PFSK-1 (cell line): ENCODE results near the gene RAD17.

Source experiments
- FOXP2 ChIP-seq: optimal IDR thresholded peaks from 2 replicates; pipeline ENCODE3; 2011; ENCODE audit warnings: borderline replicate concordance, control low read depth, inconsistent platforms; ENCODE audit not compliant: insufficient read depth; ENCODE audit errors: extremely low read length, extremely low read depth
- POLR2AphosphoS5 ChIP-seq: IDR thresholded peaks from 2 replicates; pipeline ENCODE4 v1.6.1; 2012; ENCODE audit warnings: low read depth, mild to moderate bottlenecking, control low read depth, low read length, moderate library complexity
- SIN3A ChIP-seq: IDR thresholded peaks from 2 replicates; pipeline ENCODE4 v1.6.1; 2012; ENCODE audit warnings: mild to moderate bottlenecking, low read length, moderate library complexity, borderline replicate concordance; ENCODE audit not compliant: insufficient read depth
- TAF1 ChIP-seq: IDR thresholded peaks from 2 replicates; pipeline ENCODE4 v1.6.1; 2012; ENCODE audit warnings: low read length, control low read depth, borderline replicate concordance; ENCODE audit not compliant: insufficient read depth
- TF ChIP-seq, protein P1 (sequence below), 2 experiments: IDR thresholded peaks; 2 replicates each; pipeline versions ENCODE4 v1.6.1 to v1.8.0; 2011 to 2012; ENCODE audit warnings: low read depth in 2 of 2, low read length in 2 of 2, control low read depth in 1 of 2, inconsistent platforms in 1 of 2, mild to moderate bottlenecking in 1 of 2, moderate library complexity in 1 of 2; ENCODE audit not compliant: insufficient read depth in 1 of 2

The RAD17 gene

DNA sequence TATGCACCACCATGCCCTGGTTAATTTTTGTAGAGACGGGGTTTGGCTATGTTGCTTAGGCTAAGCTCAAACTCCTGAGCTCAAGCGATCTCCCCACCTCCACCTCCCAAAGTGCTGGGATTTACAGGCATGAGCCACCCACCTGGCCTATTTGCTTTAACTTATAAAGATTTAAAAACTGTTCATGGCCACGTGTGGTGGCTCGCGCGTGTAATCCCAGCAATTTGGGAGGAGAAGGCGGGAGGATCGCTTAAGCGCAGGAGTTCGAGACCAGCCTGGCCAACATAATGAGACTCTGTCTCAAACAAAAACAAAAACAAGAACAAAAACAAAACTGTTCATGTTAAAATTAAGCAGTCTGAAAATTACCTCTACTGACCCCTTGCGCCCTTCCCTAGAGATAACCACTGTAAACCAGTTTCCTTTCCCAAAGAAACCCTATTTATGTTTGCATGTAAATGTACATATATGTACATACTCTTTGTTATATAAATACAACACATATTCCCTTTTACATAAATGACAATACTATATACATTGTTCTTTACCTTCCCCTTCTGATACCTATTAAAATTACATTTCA is 1.8 kb upstream of the RAD17 start:
- TF ChIP-seq FOXP2 (no peak), TAF1 (no peak), SIN3A (no peak), POLR2AphosphoS5 (no peak)
- TF ChIP-seq, protein P1, sequence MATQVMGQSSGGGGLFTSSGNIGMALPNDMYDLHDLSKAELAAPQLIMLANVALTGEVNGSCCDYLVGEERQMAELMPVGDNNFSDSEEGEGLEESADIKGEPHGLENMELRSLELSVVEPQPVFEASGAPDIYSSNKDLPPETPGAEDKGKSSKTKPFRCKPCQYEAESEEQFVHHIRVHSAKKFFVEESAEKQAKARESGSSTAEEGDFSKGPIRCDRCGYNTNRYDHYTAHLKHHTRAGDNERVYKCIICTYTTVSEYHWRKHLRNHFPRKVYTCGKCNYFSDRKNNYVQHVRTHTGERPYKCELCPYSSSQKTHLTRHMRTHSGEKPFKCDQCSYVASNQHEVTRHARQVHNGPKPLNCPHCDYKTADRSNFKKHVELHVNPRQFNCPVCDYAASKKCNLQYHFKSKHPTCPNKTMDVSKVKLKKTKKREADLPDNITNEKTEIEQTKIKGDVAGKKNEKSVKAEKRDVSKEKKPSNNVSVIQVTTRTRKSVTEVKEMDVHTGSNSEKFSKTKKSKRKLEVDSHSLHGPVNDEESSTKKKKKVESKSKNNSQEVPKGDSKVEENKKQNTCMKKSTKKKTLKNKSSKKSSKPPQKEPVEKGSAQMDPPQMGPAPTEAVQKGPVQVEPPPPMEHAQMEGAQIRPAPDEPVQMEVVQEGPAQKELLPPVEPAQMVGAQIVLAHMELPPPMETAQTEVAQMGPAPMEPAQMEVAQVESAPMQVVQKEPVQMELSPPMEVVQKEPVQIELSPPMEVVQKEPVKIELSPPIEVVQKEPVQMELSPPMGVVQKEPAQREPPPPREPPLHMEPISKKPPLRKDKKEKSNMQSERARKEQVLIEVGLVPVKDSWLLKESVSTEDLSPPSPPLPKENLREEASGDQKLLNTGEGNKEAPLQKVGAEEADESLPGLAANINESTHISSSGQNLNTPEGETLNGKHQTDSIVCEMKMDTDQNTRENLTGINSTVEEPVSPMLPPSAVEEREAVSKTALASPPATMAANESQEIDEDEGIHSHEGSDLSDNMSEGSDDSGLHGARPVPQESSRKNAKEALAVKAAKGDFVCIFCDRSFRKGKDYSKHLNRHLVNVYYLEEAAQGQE (IDR thresholded peaks at IDR 0.05; ENCODE audit: insufficient read depth in 1 of 2, low read depth in 2 of 2, low read length in 2 of 2): no peak

DNA sequence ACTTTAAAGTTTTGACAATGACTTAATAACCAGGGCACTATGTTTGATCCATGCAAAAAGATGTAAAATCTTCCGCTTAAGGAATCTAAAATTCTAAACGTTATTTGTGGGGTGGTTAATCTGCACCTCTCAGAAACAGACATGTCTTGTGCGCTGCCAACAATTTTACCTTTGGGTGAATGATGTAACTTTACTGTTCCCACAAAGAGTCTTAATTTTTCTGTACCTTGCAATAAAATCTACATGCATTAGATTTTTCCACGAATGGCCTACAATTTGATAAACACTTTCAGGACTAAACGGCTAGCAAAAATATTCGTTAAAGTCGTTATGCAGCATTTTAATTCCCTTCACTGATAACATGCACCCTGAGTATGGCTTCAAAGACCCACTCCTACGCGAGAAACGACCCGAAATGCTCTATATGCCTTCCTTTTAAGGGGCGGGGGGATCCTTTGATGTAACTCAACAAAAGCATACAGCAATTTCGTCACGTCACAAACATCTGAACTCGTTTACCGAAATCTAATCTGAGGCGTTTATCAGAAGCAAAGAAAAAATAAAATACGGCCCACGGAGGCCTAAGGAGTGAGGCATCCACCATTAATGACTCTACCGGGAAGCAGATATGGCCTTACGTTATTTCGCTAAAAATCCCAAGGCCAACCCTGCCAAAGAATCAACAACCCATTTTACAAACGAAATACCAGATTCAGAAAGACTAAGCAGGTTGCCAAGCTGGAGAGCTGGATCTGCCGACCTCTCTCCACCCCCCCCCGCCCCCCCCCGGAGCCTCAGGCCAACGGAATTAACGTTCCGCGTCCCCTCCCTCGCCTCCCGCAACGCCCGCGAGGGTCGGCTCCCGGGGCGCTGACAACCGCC is 919 bp upstream of the RAD17 start:
- no peak for TF ChIP-seq SIN3A
- no peak for TF ChIP-seq FOXP2
- no peak for TF ChIP-seq POLR2AphosphoS5
- TF ChIP-seq TAF1: no peak
- TF ChIP-seq, protein P1 (IDR thresholded peaks at IDR 0.05; ENCODE audit: insufficient read depth in 1 of 2, low read depth in 2 of 2, low read length in 2 of 2): no peak

DNA sequence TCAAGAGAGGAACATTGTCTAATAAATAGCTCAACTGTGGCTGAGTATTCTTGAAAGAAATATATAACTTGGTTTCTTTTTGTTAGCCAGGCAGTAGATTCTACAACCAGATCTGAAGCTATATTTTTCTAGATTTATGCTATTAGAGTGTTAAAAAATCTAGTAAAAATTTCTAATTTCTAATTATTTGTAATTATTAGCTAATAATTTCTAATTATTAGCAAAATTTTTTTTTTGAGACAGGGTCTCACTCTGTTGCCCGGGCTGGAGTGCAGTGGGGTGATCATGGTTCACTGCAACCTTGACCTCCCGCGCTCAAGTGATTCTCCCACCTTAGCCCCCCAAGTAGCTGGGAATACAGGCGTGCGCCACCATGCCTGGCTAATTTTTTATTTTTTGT is 2.8 kb downstream of the RAD17 start:
- no peak for TF ChIP-seq POLR2AphosphoS5
- no peak for TF ChIP-seq SIN3A
- TF ChIP-seq, protein P1 (IDR thresholded peaks at IDR 0.05; ENCODE audit: insufficient read depth in 1 of 2, low read depth in 2 of 2, low read length in 2 of 2): no peak
- TF ChIP-seq FOXP2: no peak
- TF ChIP-seq TAF1: no peak

DNA sequence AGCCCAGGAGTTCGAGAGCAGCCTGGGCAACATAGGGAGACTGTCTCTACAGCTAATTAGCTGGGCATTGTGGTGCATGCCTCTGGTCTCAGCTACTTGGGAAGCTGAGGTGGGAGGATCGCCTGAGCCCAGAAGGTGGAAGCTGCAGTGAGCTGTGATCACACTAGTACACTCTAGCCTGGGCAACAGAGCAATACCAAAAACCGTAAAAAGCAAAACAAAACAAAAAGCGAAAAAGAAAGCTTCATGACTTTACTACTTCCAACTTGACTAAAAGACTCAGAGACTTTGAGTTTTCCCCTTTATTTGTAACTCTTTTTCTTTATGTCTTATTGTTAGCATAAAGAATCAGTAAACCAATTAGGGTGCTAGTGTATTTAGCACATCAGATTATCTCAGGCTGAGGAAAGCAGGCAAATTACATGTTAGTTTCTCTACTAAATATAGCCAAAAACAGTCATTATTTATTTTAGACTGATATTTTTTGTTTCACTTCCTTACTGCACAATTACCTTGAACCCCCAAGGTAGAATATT is 5.4 kb downstream of the RAD17 start:
- TF ChIP-seq SIN3A: no peak
- no peak for TF ChIP-seq TAF1
- no peak for TF ChIP-seq POLR2AphosphoS5
- TF ChIP-seq FOXP2: no peak
- TF ChIP-seq, protein P1 (IDR thresholded peaks at IDR 0.05; ENCODE audit: insufficient read depth in 1 of 2, low read depth in 2 of 2, low read length in 2 of 2): no peak
